GM18520 (cell line): ENCODE results near the gene NOM1.

Experiments
- ATAC-seq: cut with Tn5 transposase; IDR thresholded peaks from one replicate; pipeline ENCODE4 v1.9.1; 2021; ENCODE audit not compliant: unreplicated experiment

Gene NOM1

GRCh38 chr7:157003756-157004520 is 54.4 kb downstream of the NOM1 start:
- ATAC-seq: no peak

DNA sequence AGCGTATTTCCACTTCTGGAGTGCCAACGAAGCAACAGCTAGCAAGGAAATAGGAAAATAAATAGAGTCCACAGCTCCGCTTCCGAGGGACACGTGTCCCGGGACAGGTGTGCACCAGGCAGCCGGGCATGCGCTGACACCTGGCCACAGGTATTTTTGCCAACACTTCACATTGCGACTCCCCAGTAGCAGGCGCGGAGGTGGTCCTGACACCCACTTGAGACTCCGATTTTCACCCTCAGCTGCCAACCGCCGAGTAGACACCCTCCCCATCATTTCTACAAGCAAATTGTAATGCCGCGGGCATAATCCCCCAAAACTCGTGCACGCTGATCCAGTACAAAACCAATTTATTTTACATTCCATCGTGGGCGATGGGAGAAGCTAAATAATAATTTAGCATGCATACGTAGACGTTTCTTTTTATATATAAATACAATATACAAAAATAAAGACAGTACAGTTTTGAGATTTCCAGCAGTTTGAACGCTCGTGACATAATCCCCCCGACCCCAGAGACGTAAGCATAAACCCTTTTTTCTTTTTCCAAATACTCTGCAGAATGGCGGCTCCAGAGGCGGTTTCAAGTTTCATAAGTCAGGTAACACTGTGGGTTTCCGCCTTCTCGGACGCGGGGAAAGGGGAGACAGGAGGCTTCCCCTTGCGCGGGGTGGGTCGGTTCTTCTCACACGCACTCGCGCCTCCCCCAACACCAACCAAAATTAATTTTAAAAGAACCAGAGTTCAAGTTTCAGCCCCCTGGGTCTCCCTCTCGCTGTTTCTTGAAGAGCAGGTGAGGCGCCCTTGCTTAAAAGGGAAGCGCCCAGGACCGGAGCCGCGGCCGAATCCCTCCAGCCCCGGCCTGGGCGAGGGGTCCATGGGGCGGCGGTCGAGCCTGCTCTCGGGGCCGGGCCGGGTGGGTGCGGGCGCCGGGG is 55.3 kb downstream of the NOM1 start:
- ATAC-seq: no peak

- ATAC-seq: no peak
These were observed 56.1 kb downstream of the NOM1 start for GRCh38 chr7:157005456-157006204.

- ATAC-seq: no peak
These were observed 56.8 kb downstream of the NOM1 start for GRCh38 chr7:157006205-157006747.

DNA sequence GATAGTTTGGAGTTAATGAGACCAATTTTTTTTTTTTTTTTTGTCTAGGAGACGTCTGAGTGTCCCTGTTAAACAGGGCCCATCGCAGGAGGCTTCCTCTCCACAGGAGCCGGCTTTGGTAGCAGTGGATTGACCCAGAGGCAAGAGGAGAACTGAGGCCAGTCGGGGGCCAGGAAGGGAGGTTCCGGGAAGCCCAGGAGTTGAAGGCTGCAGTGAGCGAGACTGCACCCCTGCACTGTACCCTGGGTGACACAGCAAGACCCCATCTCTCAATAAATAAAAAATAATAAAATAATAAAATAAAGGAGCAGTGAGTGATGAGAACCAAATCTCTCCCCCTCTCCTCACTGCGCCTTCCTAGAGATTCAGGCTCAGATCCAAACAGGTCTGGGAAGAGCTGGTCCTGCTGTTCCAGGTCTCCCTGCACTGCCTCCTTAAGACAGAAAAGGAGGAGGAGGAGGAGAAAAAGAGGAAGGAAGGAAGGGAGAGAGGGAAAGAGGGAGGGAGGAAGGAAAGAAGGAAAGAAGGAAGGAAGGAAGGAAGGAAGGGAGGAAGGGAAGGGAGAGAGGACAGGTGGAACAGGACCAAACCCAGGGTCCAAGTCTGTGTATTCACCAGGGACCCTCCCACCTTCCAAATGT is 57.4 kb downstream of the NOM1 start:
- ATAC-seq: no peak

GRCh38 chr7:157007470-157008066 is 58.1 kb downstream of the NOM1 start:
- no peak for ATAC-seq

DNA sequence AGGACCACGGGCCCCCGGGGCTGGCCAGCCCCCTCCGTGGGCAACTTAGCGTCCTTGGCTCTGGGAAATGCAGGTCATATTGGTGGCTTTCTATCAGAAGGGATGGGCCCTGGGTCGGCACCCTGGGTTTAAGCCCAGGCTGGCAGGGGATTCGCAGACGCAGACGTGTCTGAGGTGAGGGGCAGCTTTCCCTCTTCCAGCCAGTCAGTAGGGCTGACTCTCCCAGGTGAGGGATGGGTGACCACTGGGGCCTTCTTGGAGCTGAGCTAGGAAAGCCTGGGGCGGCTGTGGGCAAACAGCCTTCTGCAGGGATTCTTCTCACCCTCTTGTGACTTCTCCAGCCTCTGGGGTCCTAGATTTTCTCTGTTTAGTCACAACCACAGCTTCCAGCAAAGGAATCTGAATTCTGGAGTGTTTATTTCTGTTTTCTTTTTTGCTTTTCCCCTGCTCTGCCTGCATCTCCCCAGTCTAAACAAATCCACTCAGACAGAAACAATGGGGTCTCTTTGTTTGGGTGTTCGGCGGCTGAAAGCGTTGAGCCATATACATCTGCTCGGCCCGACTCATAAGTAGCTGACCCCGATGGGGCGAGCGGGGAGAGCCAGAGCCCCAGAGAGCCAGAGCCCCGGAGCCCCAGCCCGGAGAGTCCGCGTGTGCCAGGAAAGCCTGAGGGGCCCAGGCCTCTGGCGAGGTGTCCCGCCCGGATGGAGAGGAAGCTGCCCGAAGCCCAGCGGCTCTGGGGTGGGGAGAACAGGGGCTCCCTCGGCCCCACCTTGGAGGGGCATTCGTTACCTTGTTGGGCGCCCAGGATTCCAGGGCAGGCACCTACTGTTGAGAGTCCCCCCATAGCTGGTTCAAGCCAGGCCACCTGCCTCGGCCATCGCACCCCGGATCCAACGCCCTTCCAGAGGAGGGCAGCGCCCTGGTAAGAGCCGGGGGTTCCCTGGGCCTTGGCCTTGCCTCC is 59.0 kb downstream of the NOM1 start:
- no peak for ATAC-seq

DNA sequence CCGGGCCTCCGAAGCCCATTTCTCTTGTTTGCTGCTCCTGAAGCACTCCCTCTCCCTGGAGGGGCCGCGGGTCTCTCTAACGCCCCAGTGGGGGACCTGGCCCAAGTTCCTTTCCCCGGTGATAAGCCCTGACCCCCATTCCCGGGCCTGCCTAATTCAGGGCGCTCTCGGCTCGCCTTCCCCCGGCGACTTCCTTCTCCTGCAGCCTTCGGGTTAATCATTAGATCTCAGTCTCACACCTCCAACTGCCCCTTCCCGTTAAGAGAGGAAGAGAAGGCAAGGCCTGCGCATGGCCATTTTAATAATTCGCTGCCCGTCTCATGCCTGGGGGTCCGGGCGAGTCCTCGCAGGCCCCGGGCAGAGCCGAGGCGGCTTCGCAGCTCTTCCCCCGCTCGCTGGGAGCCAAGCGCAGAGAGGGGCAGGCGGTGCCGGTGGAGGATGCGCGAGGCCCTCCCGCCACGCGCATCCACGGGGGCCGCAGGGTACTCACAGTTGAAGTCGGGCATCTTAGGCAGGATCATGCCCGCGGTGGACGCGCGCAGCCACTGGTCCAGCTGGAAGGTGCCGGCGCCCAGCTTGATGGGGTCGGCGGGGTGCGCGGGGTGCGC is 59.8 kb downstream of the NOM1 start:
- no peak for ATAC-seq

DNA sequence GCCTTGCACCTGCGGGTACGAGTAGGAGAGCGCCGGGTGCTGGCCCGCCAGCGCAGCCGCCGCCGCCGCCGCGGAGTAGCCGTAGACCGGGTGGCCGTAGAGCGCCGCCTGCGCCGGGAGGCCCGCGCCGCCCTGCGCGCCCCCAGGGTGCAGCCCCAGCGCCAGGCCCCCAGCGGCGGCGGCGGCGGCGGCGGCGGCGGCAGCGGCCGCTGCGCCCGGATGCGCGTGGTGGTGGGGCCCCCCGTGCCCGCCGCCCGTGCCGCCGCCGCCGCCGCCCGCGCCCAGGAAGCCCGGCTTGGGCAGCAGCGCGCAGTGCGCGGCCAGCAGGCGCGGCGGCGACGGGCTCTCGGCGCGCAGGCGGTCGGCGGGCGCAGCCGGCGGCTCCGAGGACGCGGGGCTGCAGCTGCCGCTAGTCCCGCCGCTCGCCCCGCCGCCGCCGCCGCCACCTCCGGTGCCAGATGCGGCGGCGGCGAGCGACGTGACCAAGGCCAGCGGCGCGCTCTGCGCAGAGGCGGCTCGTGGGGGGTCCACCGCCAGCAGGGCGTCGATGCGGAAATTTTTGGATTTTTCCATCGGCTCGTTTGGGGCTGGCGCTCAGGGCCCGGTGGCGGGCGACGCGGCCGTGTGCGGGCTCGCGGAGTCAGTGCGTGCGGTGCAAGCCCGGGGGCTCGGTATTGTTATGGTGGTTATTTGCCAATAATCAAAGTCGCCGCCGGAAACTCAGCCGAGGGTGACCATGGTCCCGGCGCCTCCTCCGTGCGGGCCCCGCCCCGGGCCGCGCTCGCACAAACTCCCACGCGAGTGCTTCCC is 60.5 kb downstream of the NOM1 start:
- ATAC-seq: peak; percentile 31

GRCh38 chr7:157010588-157011332 is 61.2 kb downstream of the NOM1 start, which contains the start of gene MNX1:
TSS of gene MNX1 (minus strand) at chr7:157010663. CDS start at chr7:157010350, 313 bp downstream.
- ATAC-seq: peak; percentile 67

DNA sequence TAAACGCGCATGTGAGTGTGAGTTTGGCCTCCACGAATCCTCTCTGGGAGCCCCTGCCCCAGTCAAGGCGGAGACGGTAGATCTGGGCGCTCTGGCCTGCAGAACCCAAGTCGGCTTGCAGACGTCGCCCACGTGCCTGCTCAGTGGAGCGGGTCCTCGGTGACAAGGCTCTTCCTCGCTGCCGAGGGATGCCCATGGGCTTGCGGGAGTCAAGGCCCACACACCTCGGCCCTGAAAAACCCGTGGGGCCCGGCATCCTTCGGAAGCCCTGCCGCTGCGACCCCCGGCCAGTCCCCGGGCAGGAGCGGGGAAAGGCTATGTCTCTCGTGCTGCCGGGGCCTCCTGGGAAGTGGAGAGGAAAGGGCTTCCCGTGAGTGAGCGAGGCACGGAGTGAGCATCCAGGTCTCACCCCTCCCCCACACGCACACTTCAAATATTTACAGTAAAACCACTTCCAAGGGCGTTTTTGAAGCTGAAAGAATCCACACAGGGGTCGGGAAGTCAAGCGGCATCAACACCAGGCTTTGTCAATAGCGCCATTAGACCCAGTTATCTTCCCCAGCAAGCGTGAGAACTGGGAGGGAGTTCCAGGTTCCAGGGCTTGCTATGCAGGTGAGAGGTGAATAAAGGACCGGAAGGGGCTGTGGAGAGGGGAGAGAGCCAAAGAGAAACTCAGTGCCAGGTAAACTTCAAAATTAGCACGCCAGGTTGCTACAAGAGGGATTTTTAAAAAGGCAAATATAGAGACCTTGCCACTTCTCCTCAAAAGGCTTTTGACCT is 62.0 kb downstream of the NOM1 start:
- no peak for ATAC-seq

- no peak for ATAC-seq
These were observed 62.6 kb downstream of the NOM1 start for GRCh38 chr7:157012113-157012547.

DNA sequence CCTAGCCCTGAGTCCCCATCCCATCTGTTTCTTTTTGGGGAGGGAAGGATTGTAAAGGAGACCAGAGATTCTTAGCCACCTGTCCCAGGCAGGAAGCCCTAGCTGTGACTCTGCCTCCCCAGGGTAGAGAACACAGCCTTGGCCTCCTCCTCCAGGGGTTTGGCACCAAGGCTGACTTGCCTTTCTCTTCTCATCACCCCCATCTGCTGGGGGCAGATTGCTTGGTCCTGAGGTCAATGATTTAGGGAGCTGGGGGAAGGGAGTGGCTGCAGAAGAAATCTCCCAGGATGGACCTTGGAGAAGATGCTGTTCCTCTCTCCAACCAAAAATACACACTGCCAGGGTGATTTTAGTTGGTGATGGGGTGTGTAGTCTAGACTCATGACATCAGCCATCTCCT is 63.6 kb downstream of the NOM1 start:
- no peak for ATAC-seq

GRCh38 chr7:157013602-157014549 is 64.4 kb downstream of the NOM1 start:
- no peak for ATAC-seq
